A549 (cell line): ENCODE data around the gene TMEM100. TPM values are rescaled to one million over a fixed set of nuclear protein-coding genes. Genes with fewer than 3 reads are reported as not detected.

Experiments used
- ATAC-seq, 2 experiments: fragments of 200-7000 bp in 1 of 2; fragments of >200 bp in 1 of 2; cut with Nextera tagmentation in 1 of 2; cut with Tn5 transposase in 1 of 2; 3 replicates each; pipeline versions ENCODE4 v1.8.0 to v1.9.1; 2018 to 2020; ENCODE audit warnings: mild to moderate bottlenecking in 1 of 2, moderate library complexity in 1 of 2
- CTCF ChIA-PET: fragments of 300-600 bp; sonication (Branson Sonifier 250); formaldehyde crosslinking; extraction: SDS; loops from one replicate; lab custom pipeline; 2021; ENCODE audit warnings: antibody characterized with exemption, inconsistent platforms; lab: Yijun Ruan, JAX
- POLR2A ChIA-PET: fragments of 350-600 bp; formaldehyde crosslinking; extraction: SDS; loops from one replicate; lab custom pipeline; 2021; ENCODE audit warnings: antibody characterized with exemption, inconsistent platforms; lab: Yijun Ruan, JAX
- DNase-seq, 2 experiments: peaks; one replicate each; pipeline versions ENCODE4 v3.0.0 to v3.0.0-alpha.2; 2011 to 2016; ENCODE audit warnings: low read depth in 1 of 2, low spot score in 1 of 2
- FAIRE-seq: peaks from 2 replicates; lab custom pipeline; 2011; peaks lifted over from hg19 to GRCh38; lab: Jason Lieb, UNC
- H3K27ac ChIP-seq, 2 experiments: fragments of >200 bp; sonication (Bioruptor Twin); formaldehyde crosslinking; 3 replicates each; pipeline ENCODE4 v1.5.1; 2016 to 2017
- H3K4me1 ChIP-seq: fragments of >200 bp; sonication (Bioruptor Twin); formaldehyde crosslinking; 3 replicates; pipeline ENCODE4 v1.6.1; 2016
- H3K4me2 ChIP-seq: fragments of >200 bp; sonication (Bioruptor Twin); formaldehyde crosslinking; 3 replicates; pipeline ENCODE4 v1.6.1; 2016
- H3K4me3 ChIP-seq: fragments of >200 bp; sonication (Bioruptor Twin); formaldehyde crosslinking; 3 replicates; pipeline ENCODE4 v1.5.1; 2016
- H3K9me3 ChIP-seq: fragments of >200 bp; sonication (Bioruptor Twin); formaldehyde crosslinking; 3 replicates; pipeline ENCODE4 v1.6.1; 2016
- ATOH8 ChIP-seq: fragments of 250-450 bp; sonication (Bioruptor Pico); IDR thresholded peaks from 2 replicates; pipeline ENCODE4 v1.5.0; 2020; ENCODE audit warnings: low read depth, mild to moderate bottlenecking, moderate library complexity
- CBX8 ChIP-seq: fragments of 200-600 bp; sonication (generic); IDR thresholded peaks from 2 replicates; pipeline ENCODE4 v1.6.1; 2016
- CHD4 ChIP-seq: fragments of 200-600 bp; sonication (generic); IDR thresholded peaks from 2 replicates; pipeline ENCODE4 v1.6.1; 2016; ENCODE audit warnings: antibody characterized with exemption, mild to moderate bottlenecking, borderline replicate concordance
- CTCF ChIP-seq: fragments of >200 bp; sonication (Bioruptor Twin); formaldehyde crosslinking; IDR thresholded peaks from 3 replicates; pipeline ENCODE4 v1.5.1; 2016
- E2F6 ChIP-seq: IDR thresholded peaks from 2 replicates; pipeline ENCODE4 v1.6.1; 2012; ENCODE audit warnings: low read depth, borderline replicate concordance
- EHF ChIP-seq: fragments of 250-450 bp; sonication (Bioruptor Pico); IDR thresholded peaks from 2 replicates; pipeline ENCODE4 v1.5.0; 2020; ENCODE audit warnings: mild to moderate bottlenecking
- ELK1 ChIP-seq: fragments of 150-350 bp; IDR thresholded peaks from 2 replicates; pipeline ENCODE4 v1.6.1; 2014; ENCODE audit warnings: low read depth, mild to moderate bottlenecking, low read length
- GATA3 ChIP-seq: IDR thresholded peaks from 2 replicates; pipeline ENCODE4 v1.6.1; 2012; ENCODE audit warnings: borderline replicate concordance
- HEYL ChIP-seq: fragments of 250-450 bp; sonication (Bioruptor Pico); IDR thresholded peaks from 2 replicates; pipeline ENCODE4 v1.8.0; 2021; ENCODE audit warnings: mild to moderate bottlenecking, moderate library complexity
- HMGXB4 ChIP-seq: fragments of 250-450 bp; sonication (Bioruptor Pico); IDR thresholded peaks from 2 replicates; pipeline ENCODE4 v1.5.0; 2021; ENCODE audit warnings: mild to moderate bottlenecking, moderate library complexity, borderline replicate concordance
- NPAS2 ChIP-seq: fragments of 250-450 bp; sonication (Bioruptor Pico); IDR thresholded peaks from 2 replicates; pipeline ENCODE4 v1.8.0; 2022; ENCODE audit warnings: mild to moderate bottlenecking, moderate library complexity, borderline replicate concordance
- RCOR1 ChIP-seq: fragments of 150-350 bp; IDR thresholded peaks from 2 replicates; pipeline ENCODE4 v1.6.1; 2014; ENCODE audit warnings: antibody characterized with exemption, low read length, low read depth
- REST ChIP-seq: fragments of 200-600 bp; sonication (generic); IDR thresholded peaks from 2 replicates; pipeline ENCODE4 v1.6.1; 2016; ENCODE audit warnings: antibody characterized with exemption, mild to moderate bottlenecking, moderate library complexity
- SREBF2 ChIP-seq: fragments of 450-650 bp; IDR thresholded peaks from 2 replicates; pipeline ENCODE4 v1.6.1; 2014; ENCODE audit warnings: mild to moderate bottlenecking, moderate library complexity
- USF2 ChIP-seq: fragments of 450-650 bp; IDR thresholded peaks from 2 replicates; pipeline ENCODE4 v1.6.1; 2014; ENCODE audit warnings: antibody characterized with exemption
- ZC3H11A ChIP-seq: fragments of 450-650 bp; IDR thresholded peaks from 2 replicates; pipeline ENCODE4 v1.6.1; 2014; ENCODE audit warnings: antibody characterized with exemption, mild to moderate bottlenecking
- WGBS: methylation state at CpG from one replicate; pipeline ENCODE4 v1.1.6; 2017; ENCODE audit errors: missing lambda C conversion rate; 5-methylcytosine and 5-hydroxymethylcytosine counted together
- polyA plus RNA-seq, 4 experiments: library from polyadenylated mRNA; depleted of rRNA in 3 of 4; stranded (reverse); fragments of >200 nt; fragmentation: RNase III in 1 of 4; extraction: RNeasy Plus Mini Kit Qiagen cat#74134 plus additional on column Dnase treatment in 1 of 4; gene quantifications; 2 replicates in 3 of 4; 3 replicates in 1 of 4; pipeline ENCODE4 v1.2.3, GENCODE V29; 2011 to 2017

The TMEM100 gene
- polyA plus RNA-seq, 2 of the 4 experiments (the other 2 are of a cell fraction), result not detected

- TF ChIP-seq HMGXB4, result no peak
- no peak for TF ChIP-seq CBX8
- TF ChIP-seq RCOR1, result no peak
- TF ChIP-seq EHF (CRISPR knock-in tag), result no peak
- TF ChIP-seq USF2, result no peak
- TF ChIP-seq ZC3H11A, result no peak
- no peak for TF ChIP-seq ATOH8
- no peak for TF ChIP-seq E2F6
- TF ChIP-seq, all 56 proteins: peak for 0
Observed at GRCh38 chr17:55688057-55688456, 34.6 kb downstream of the TMEM100 start (continued).

- no peaks in the 10 kb centered on the region for H3K4me1 ChIP-seq
- DNase-seq, result no peak
- POLR2A ChIA-PET, result no interaction called here
- no peak for FAIRE-seq
- no peak for ATAC-seq
- H3K4me2 ChIP-seq, result no peak overlapping the region
- CTCF ChIA-PET, result interaction anchor here (1.2 to 1.6 kb wide), 2 partner anchors 27 to 159 kb away, joined by 3 to 4 read pairs; no protein-coding TSS in a partner anchor
- H3K27ac ChIP-seq, result no peak overlapping the region
- 2% methylated on average over 2 of the region's 2 CpGs for WGBS
- TF ChIP-seq REST, result no peak
- TF ChIP-seq HEYL (CRISPR knock-in tag), result no peak
- TF ChIP-seq SREBF2, result no peak
- TF ChIP-seq RCOR1, result no peak
- TF ChIP-seq NPAS2, result no peak
- TF ChIP-seq GATA3, result no peak
- TF ChIP-seq ELK1, result no peak
- TF ChIP-seq CTCF, result no peak
- TF ChIP-seq CHD4, result no peak
- TF ChIP-seq, all 56 proteins: peak for 0
- Histone ChIP-seq H3K9me3 (peaks cover 4% of the 10 kb centered on the region; the same call in 2 of the 3 replicates), H3K4me3 (no peak overlapping the region)
Observed at GRCh38 chr17:55687037-55687436, 35.6 kb downstream of the TMEM100 start.
